SK-N-SH (cell line): ENCODE data around the gene RPE.

Experiments used
- CHD2 ChIP-seq: fragments of 150-350 bp; IDR thresholded peaks from 2 replicates; pipeline ENCODE4 v1.6.1; 2018; ENCODE audit warnings: low read length; ENCODE audit not compliant: partially characterized antibody
- CTCF ChIP-seq: fragments of 200-600 bp; sonication (generic); IDR thresholded peaks from 2 replicates; pipeline ENCODE4 v1.6.1; 2017; ENCODE audit warnings: antibody characterized with exemption, mild to moderate bottlenecking, moderate library complexity
- EP300 ChIP-seq, 2 experiments: IDR thresholded peaks; 2 replicates each; pipeline versions ENCODE4 v1.4.0 to v1.6.1; 2012; ENCODE audit warnings: borderline replicate concordance in 1 of 2, low read depth in 1 of 2, low read length in 1 of 2
- SMC3 ChIP-seq: IDR thresholded peaks from 2 replicates; pipeline ENCODE4 v1.6.1; 2012; ENCODE audit warnings: low read depth, low read length, improper control_type of control experiment
- TAF1 ChIP-seq: IDR thresholded peaks from 2 replicates; pipeline ENCODE4 v1.6.1; 2012; ENCODE audit warnings: low read depth, mild to moderate bottlenecking, low read length, moderate library complexity, borderline replicate concordance
- YY1 ChIP-seq: IDR thresholded peaks from 2 replicates; pipeline ENCODE4 v1.4.0; 2012; ENCODE audit warnings: low read depth, mild to moderate bottlenecking

- TF ChIP-seq YY1 (no peak), CTCF (no peak), EP300 (IDR thresholded peaks at IDR 0.05; ENCODE audit: borderline replicate concordance in 1 of 2, low read depth in 1 of 2, low read length in 1 of 2) (no peak), CHD2 (no peak), TAF1 (no peak), SMC3 (no peak)
Observed at GRCh38 chr2:209986415-209986814, 16.0 kb upstream of the RPE start.
